SK-N-MC (cell line): ENCODE measurements around the gene L3MBTL4.

Experiments used
- EZH2 ChIP-seq: fragments of 200-600 bp; sonication (generic); IDR thresholded peaks from one replicate; pipeline ENCODE4 v1.6.1; 2017; ENCODE audit warnings: antibody characterized with exemption
- FOXP2 ChIP-seq: optimal IDR thresholded peaks from 2 replicates; pipeline ENCODE3; 2011; ENCODE audit warnings: mild to moderate bottlenecking, moderate library complexity; ENCODE audit not compliant: insufficient read depth; ENCODE audit errors: extremely low read length, control extremely low read depth
- POLR2AphosphoS5 ChIP-seq: IDR thresholded peaks from 2 replicates; pipeline ENCODE4 v1.6.1; 2012; ENCODE audit warnings: mild to moderate bottlenecking, low read depth, low read length, borderline replicate concordance

- TF ChIP-seq POLR2AphosphoS5: no peak
- no peak for TF ChIP-seq EZH2
- TF ChIP-seq FOXP2: no peak
Measured at GRCh38 chr18:6017171-6017570, 397.5 kb downstream of the L3MBTL4 start.
